HEK293 (cell line): Measurements from ENCODE around the gene CCDC186.

Experiments
- CTCF ChIA-PET: fragments of 350-600 bp; formaldehyde crosslinking; extraction: SDS; loops from one replicate; lab custom pipeline; 2021; ENCODE audit warnings: antibody characterized with exemption; lab: Yijun Ruan, JAX
- POLR2A ChIA-PET: fragments of 300-600 bp; formaldehyde crosslinking; extraction: SDS; loops from one replicate; lab custom pipeline; 2020; ENCODE audit warnings: antibody characterized with exemption, inconsistent platforms; lab: Yijun Ruan, JAX
- H3K27ac ChIP-seq: fragments of 200-500 bp; sonication (Bioruptor generic); 2 replicates; pipeline ENCODE4 v1.5.1; 2014; ENCODE audit warnings: low read depth, low read length, control low read depth, inconsistent platforms; ENCODE audit errors: extremely low read depth
- H3K36me3 ChIP-seq, 2 experiments: fragments of 200-500 bp in 1 of 2; sonication (Bioruptor generic) in 1 of 2; 1 replicate in 1 of 2; 2 replicates in 1 of 2; pipeline ENCODE4 v1.5.1; 2014 to 2017; ENCODE audit warnings: inconsistent platforms in 2 of 2, low read length in 2 of 2; ENCODE audit not compliant: control insufficient read depth in 2 of 2, insufficient read depth in 1 of 2
- H3K4me1 ChIP-seq: fragments of 200-500 bp; sonication (Bioruptor generic); 2 replicates; pipeline ENCODE4 v1.5.1; 2014; ENCODE audit warnings: mild to moderate bottlenecking, low read length, inconsistent platforms; ENCODE audit not compliant: control insufficient read depth, insufficient read depth
- H3K4me3 ChIP-seq: 2 replicates; pipeline ENCODE4 v1.5.1; 2011; ENCODE audit warnings: low read depth, mild to moderate bottlenecking, control low read depth, low read length, moderate library complexity
- H3K9me3 ChIP-seq: fragments of 200-500 bp; sonication (Bioruptor generic); 2 replicates; pipeline ENCODE4 v1.5.1; 2014; ENCODE audit warnings: low read depth, low read length, inconsistent platforms; ENCODE audit not compliant: control insufficient read depth, insufficient read depth
- HIC1 ChIP-seq: fragments of 450-650 bp; formaldehyde crosslinking; IDR thresholded peaks from 2 replicates; pipeline ENCODE4 v1.5.1; 2016; ENCODE audit warnings: missing biosample characterization, missing genetic modification characterization
- SETDB1 ChIP-seq: IDR thresholded peaks from one replicate; pipeline ENCODE4 v1.6.1; 2017; ENCODE audit warnings: mild to moderate bottlenecking, low read length, moderate library complexity, mixed read lengths; ENCODE audit not compliant: insufficient read length
- SP2 ChIP-seq: fragments of 450-650 bp; formaldehyde crosslinking; IDR thresholded peaks from 2 replicates; pipeline ENCODE4 v1.5.1; 2016; ENCODE audit warnings: missing biosample characterization, missing genetic modification characterization
- ZBTB1 ChIP-seq: fragments of 450-650 bp; formaldehyde crosslinking; IDR thresholded peaks from 2 replicates; pipeline ENCODE4 v1.5.1; 2016; ENCODE audit warnings: missing biosample characterization, missing genetic modification characterization
- ZBTB21 ChIP-seq: fragments of 450-650 bp; formaldehyde crosslinking; IDR thresholded peaks from 2 replicates; pipeline ENCODE4 v1.5.1; 2017; ENCODE audit warnings: missing biosample characterization, missing genetic modification characterization
- ZBTB7A ChIP-seq: fragments of 450-650 bp; formaldehyde crosslinking; IDR thresholded peaks from 2 replicates; pipeline ENCODE4 v1.5.1; 2016; ENCODE audit warnings: low read depth, missing biosample characterization, missing genetic modification characterization
- ZFP37 ChIP-seq: fragments of 450-650 bp; formaldehyde crosslinking; IDR thresholded peaks from 2 replicates; pipeline ENCODE4 v1.5.1; 2016; ENCODE audit warnings: missing biosample characterization, missing genetic modification characterization
- ZFP69B ChIP-seq: fragments of 450-650 bp; formaldehyde crosslinking; IDR thresholded peaks from 2 replicates; pipeline ENCODE4 v1.5.1; 2016; ENCODE audit warnings: missing biosample characterization, missing genetic modification characterization
- ZNF146 ChIP-seq: fragments of 450-650 bp; formaldehyde crosslinking; IDR thresholded peaks from 2 replicates; pipeline ENCODE4 v1.5.1; 2016; ENCODE audit warnings: missing biosample characterization, missing genetic modification characterization
- ZNF184 ChIP-seq: fragments of 450-650 bp; IDR thresholded peaks from 2 replicates; pipeline ENCODE4 v1.5.1; 2018; ENCODE audit warnings: missing biosample characterization, mild to moderate bottlenecking, missing genetic modification characterization
- ZNF221 ChIP-seq: fragments of 450-650 bp; formaldehyde crosslinking; IDR thresholded peaks from 2 replicates; pipeline ENCODE4 v1.5.1; 2017; ENCODE audit warnings: missing biosample characterization, missing genetic modification characterization, borderline replicate concordance
- ZNF324 ChIP-seq: fragments of 450-650 bp; formaldehyde crosslinking; IDR thresholded peaks from 2 replicates; pipeline ENCODE4 v1.5.1; 2016; ENCODE audit warnings: missing biosample characterization, missing genetic modification characterization
- ZNF350 ChIP-seq: fragments of 450-650 bp; formaldehyde crosslinking; IDR thresholded peaks from 2 replicates; pipeline ENCODE4 v1.5.0; 2017; ENCODE audit warnings: missing biosample characterization, mild to moderate bottlenecking, missing genetic modification characterization
- ZNF391 ChIP-seq: fragments of 450-650 bp; formaldehyde crosslinking; IDR thresholded peaks from 2 replicates; pipeline ENCODE4 v1.5.1; 2016; ENCODE audit warnings: low read depth, missing biosample characterization, missing genetic modification characterization, borderline replicate concordance
- ZNF404 ChIP-seq: fragments of 450-650 bp; formaldehyde crosslinking; IDR thresholded peaks from 2 replicates; pipeline ENCODE4 v1.5.1; 2017; ENCODE audit warnings: missing biosample characterization, missing genetic modification characterization
- ZNF48 ChIP-seq: fragments of 450-650 bp; formaldehyde crosslinking; IDR thresholded peaks from 2 replicates; pipeline ENCODE4 v1.5.1; 2016; ENCODE audit warnings: missing biosample characterization, missing genetic modification characterization
- ZNF510 ChIP-seq: fragments of 450-650 bp; formaldehyde crosslinking; IDR thresholded peaks from 2 replicates; pipeline ENCODE4 v1.5.1; 2018; ENCODE audit warnings: mild to moderate bottlenecking, missing genetic modification characterization, missing biosample characterization; ENCODE audit not compliant: insufficient replicate concordance
- ZNF639 ChIP-seq: fragments of 450-650 bp; formaldehyde crosslinking; IDR thresholded peaks from 2 replicates; pipeline ENCODE4 v1.5.1; 2016; ENCODE audit warnings: missing biosample characterization, missing genetic modification characterization
- ZNF692 ChIP-seq: fragments of 450-650 bp; formaldehyde crosslinking; IDR thresholded peaks from 2 replicates; pipeline ENCODE4 v1.5.1; 2016; ENCODE audit warnings: missing biosample characterization, missing genetic modification characterization
- ZNF768 ChIP-seq: fragments of 450-650 bp; formaldehyde crosslinking; IDR thresholded peaks from 2 replicates; pipeline ENCODE4 v1.5.1; 2018; ENCODE audit warnings: missing biosample characterization, mild to moderate bottlenecking, missing genetic modification characterization
- ZNF837 ChIP-seq: fragments of 450-650 bp; formaldehyde crosslinking; IDR thresholded peaks from 2 replicates; pipeline ENCODE4 v1.5.1; 2016; ENCODE audit warnings: missing biosample characterization, missing genetic modification characterization
- ZNF843 ChIP-seq: fragments of 450-650 bp; formaldehyde crosslinking; IDR thresholded peaks from 2 replicates; pipeline ENCODE4 v1.5.1; 2016; ENCODE audit warnings: missing biosample characterization, missing genetic modification characterization
- ZSCAN30 ChIP-seq: fragments of 450-650 bp; IDR thresholded peaks from 2 replicates; pipeline ENCODE4 v1.5.1; 2018; ENCODE audit warnings: missing biosample characterization, mild to moderate bottlenecking, missing genetic modification characterization, moderate library complexity

The CCDC186 gene

GRCh38 chr10:114173921-114174694, at the start of gene CCDC186 (continued):
- TF ChIP-seq ZBTB21 (0 out of 2 replicates have a peak, but pooled peaks have one; percentile 10), ZNF843 (tag by site-specific recombination) (0 out of 2 replicates have a peak, but pooled peaks have one; percentile 14)

DNA sequence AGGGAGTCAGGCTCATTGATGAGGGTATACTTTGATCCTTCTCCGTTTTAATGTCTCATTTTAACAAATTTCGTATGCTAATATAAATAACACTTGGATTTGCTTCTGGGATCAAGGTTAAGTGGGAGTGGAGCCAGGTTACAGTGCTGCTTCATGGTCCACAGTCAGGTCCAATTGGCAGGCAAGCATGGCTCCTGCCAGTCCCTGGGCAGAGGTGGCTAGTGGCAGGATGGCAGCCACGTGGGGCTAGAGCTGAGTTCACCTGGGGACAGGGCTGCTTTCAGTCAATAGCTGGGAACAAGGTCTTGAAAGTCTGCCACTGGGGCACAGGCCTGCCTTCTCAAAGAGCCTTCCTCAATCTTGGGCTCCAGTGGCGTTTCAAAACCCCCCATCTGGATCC, 49.1 kb upstream of the CCDC186 start:
- CTCF ChIA-PET, result interaction anchor here (0.6 to 1.4 kb wide), 2 partner anchors 14 to 776 kb away, joined by 3 to 6 read pairs; no protein-coding TSS in a partner anchor

DNA sequence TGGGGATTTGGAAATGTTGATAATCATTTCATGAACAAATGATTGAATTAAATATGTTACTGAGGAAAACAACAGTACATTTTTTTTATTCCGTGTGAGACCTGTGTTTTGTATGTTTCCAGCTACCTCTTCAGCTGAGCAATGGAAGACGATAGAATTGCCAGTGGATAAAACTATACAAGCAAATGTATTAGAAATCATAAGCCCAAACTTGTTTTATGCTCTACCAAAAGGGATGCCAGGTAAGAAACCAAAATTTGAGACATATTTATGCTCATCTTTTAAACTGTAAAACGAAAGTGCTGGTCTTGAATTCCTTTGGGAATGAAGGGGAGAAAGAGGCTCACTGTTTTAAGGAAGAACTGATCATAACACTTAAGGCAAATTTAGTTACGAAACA, 47.2 kb upstream of the CCDC186 start:
- ChIA-PET CTCF (interaction anchor here (0.7 kb wide), 1 partner anchor 238 kb away, joined by 3 read pairs; no protein-coding TSS in a partner anchor), POLR2A (no interaction called here)
- H3K27ac ChIP-seq, result no peak overlapping the region
- no peak overlapping the region for H3K4me3 ChIP-seq
- H3K36me3 ChIP-seq, result no peaks in the 10 kb centered on the region
- H3K9me3 ChIP-seq, result no peaks in the 10 kb centered on the region
- no peak for TF ChIP-seq ZFP69B (tag by site-specific recombination)
- no peak for TF ChIP-seq ZNF639 (tag by site-specific recombination)
- TF ChIP-seq ZNF391 (tag by site-specific recombination), result no peak
- TF ChIP-seq ZBTB1, result no peak
- no peak for TF ChIP-seq ZFP37 (tag by site-specific recombination)
- no peak for TF ChIP-seq HIC1 (tag by site-specific recombination)
- no peak for TF ChIP-seq ZNF768
- TF ChIP-seq ZNF350 (tag by site-specific recombination), result no peak
- no peaks in the 10 kb centered on the region for H3K4me1 ChIP-seq

More for the DNA sequence above, 49.1 kb upstream of the CCDC186 start:
- Histone ChIP-seq H3K36me3 (no peaks in the 10 kb centered on the region), H3K9me3 (no peaks in the 10 kb centered on the region), H3K4me1 (no peaks in the 10 kb centered on the region), H3K27ac (no peak overlapping the region)
- POLR2A ChIA-PET, result interaction anchor here (0.5 to 1.0 kb wide), 2 partner anchors 30 to 49 kb away, joined by 3 to 8 read pairs; partner anchors contain the start of gene CCDC186
- TF ChIP-seq ZBTB7A (tag by site-specific recombination) (no peak), ZNF510 (tag by site-specific recombination) (no peak), ZNF837 (tag by site-specific recombination) (no peak), ZSCAN30 (tag by site-specific recombination) (no peak), ZNF48 (tag by site-specific recombination) (no peak), ZNF146 (no peak), SP2 (tag by site-specific recombination) (no peak), ZNF184 (tag by site-specific recombination) (no peak), ZNF324 (no peak), ZNF221 (tag by site-specific recombination) (no peak), ZNF692 (tag by site-specific recombination) (no peak), SETDB1 (no peak), ZNF404 (tag by site-specific recombination) (no peak)
- TF ChIP-seq, all 188 proteins: peak for 0
- no peak overlapping the region for H3K4me3 ChIP-seq
